Upper lobe of right lung (tissue), 1 donor: ENCODE measurements around the gene B4GALT4. TPM values are rescaled to one million over a fixed set of nuclear protein-coding genes. Genes with fewer than 3 reads are reported as not detected.
A peak's percentile ranks its signal among the peaks of the same experiment; 100 is the strongest.
"Not testable (repeated sequence)": the region's sequence is repeated elsewhere in the genome, so short reads cannot be mapped to it uniquely, and the experiment has no call there.

Experiments used
- ATAC-seq: fragments of 200-7000 bp; cut with Tn5 transposase; one replicate; pipeline ENCODE4 v1.9.1; 2020; ENCODE audit warnings: mild to moderate bottlenecking, moderate library complexity
- DNase-seq: peaks from one replicate; pipeline ENCODE4 v3.0.0-alpha.2; 2020
- H3K27ac ChIP-seq: fragments of 200-600 bp; one replicate; pipeline ENCODE4 v1.8.0; 2022
- H3K27me3 ChIP-seq: fragments of 200-600 bp; one replicate; pipeline ENCODE4 v1.8.0; 2022; ENCODE audit warnings: mild to moderate bottlenecking
- H3K36me3 ChIP-seq: fragments of 200-600 bp; one replicate; pipeline ENCODE4 v1.8.0; 2022
- H3K4me1 ChIP-seq: fragments of 200-600 bp; one replicate; pipeline ENCODE4 v1.8.0; 2022
- H3K4me3 ChIP-seq: fragments of 200-600 bp; one replicate; pipeline ENCODE4 v1.8.0; 2022; ENCODE audit warnings: mild to moderate bottlenecking
- H3K9me3 ChIP-seq: fragments of 200-600 bp; one replicate; pipeline ENCODE4 v1.8.0; 2022
- CTCF ChIP-seq: fragments of 200-600 bp; IDR thresholded peaks from one replicate; pipeline ENCODE4 v1.8.0; 2022; ENCODE audit warnings: antibody characterized with exemption
- intact Hi-C: fragments of 100-400 bp; cut with DNase I; formaldehyde crosslinking; loops from one replicate; pipeline ENCODE4 v1.11.0; 2022
- total RNA-seq: library from RNA; stranded (reverse); fragmentation: NEBNext Ultra II Directional; extraction: Animal tissue kit (Norgen Biotek cat#: 25700); gene quantifications from one replicate; pipeline ENCODE4 v1.2.1, GENCODE V29; 2021
- donor health status: DM: no; HTN: yes; CAD: no; lungs with severe emphysema.

B4GALT4 gene
- total RNA-seq, 1 donor from 2014 or later, result 15.8 TPM

DNA sequence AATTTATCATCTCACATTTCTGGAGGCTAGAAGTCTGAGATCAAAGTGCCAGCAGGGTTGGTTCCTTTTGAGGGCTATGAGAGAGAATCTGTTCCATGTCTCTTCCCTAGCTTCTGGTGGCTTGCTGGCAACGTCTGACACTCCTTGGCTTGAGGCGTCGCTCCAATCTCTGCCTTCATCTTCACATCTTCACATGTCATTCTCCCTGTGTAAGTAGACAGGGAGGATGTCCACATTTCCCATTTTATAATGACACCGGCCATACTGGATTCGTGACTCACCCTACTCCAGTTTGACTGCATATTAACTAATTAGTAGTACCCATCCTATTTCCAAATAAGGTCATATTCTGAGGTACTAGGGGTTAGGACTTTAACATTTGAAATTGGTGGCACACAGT, 36.0 kb upstream of the B4GALT4 start:
- no peak overlapping the region for H3K27ac ChIP-seq
- H3K4me1 ChIP-seq, result peaks cover 19% of the 10 kb centered on the region
- no peak for DNase-seq
- H3K36me3 ChIP-seq, result no peaks in the 10 kb centered on the region
- intact Hi-C loops, result no loop called here
- ATAC-seq, result no peak
- no peak overlapping the region for H3K4me3 ChIP-seq
- no peaks in the 10 kb centered on the region for H3K27me3 ChIP-seq
- no peak for TF ChIP-seq CTCF
- no peaks in the 10 kb centered on the region for H3K9me3 ChIP-seq

DNA sequence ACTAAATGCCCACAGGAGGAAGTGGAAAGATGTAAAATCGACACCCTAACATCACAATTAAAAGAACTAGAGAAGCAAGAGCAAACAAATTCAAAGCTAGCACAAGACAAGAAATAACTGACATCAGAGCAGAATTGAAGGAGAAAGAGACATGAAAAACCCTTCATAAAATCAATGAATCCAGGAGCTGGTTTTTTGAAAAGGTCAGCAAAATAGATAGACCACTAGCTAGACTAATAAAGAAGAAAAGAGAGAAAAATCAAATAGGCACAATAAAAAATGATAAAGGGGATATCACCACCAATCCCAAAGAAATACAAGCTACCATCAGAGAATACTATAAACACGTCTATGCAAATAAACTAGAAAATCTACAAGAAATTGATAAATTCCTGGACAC, 29.5 kb upstream of the B4GALT4 start:
- intact Hi-C loops, H3K4me1 ChIP-seq, H3K36me3 ChIP-seq, H3K27ac ChIP-seq, H3K27me3 ChIP-seq, H3K4me3 ChIP-seq, DNase-seq, ATAC-seq, H3K9me3 ChIP-seq: not testable (repeated sequence)

DNA sequence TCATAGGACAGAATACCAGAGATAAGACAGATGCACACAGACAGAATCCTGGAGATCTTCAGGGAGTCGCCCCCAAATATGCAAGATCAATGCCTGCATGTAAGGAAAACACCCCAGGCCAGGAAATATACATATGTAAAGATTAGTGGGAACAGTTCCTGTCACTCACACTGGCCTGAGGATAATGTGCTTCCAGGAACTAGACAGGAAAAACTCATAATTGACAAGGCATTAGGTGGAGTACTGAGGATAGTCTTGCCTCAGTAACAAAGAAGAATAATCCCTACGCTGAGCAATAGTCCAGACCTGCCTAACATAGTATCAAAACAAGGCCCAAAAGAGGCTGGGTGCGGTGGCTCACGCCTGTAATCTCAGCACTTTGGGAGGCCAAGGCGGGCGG, 20.4 kb upstream of the B4GALT4 start:
- no peak for DNase-seq
- Histone ChIP-seq H3K36me3 (no peaks in the 10 kb centered on the region), H3K9me3 (no peaks in the 10 kb centered on the region), H3K4me1 (peaks cover 6% of the 10 kb centered on the region), H3K27me3 (no peaks in the 10 kb centered on the region), H3K27ac (no peak overlapping the region), H3K4me3 (no peak overlapping the region)
- ATAC-seq, result no peak
- no peak for TF ChIP-seq CTCF
- intact Hi-C loops, result no loop called here

DNA sequence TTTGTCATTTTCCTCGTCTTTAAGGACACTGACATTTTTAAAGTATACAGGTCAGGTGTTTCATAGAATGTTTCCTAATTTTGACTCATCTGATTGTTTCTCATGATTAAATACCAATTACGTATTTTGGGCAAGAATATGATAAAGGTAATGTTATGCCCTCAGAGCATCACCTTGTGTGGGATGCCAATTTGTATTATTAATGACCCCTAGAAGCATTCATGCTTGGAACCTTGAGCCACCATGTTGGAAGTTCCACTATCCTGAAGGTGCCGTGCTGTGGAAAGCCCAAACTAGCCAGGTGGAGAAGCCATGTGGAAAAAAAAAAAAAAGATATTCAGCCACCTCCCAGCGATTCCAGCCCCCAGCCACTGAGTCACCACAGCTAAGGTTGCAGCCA, 19.1 kb upstream of the B4GALT4 start:
- ATAC-seq, result no peak
- intact Hi-C loops, result no loop called here
- Histone ChIP-seq H3K27me3 (no peaks in the 10 kb centered on the region), H3K27ac (no peak overlapping the region), H3K9me3 (no peaks in the 10 kb centered on the region), H3K4me3 (no peak overlapping the region), H3K36me3 (no peaks in the 10 kb centered on the region), H3K4me1 (peaks cover 6% of the 10 kb centered on the region)
- no peak for DNase-seq
- no peak for TF ChIP-seq CTCF

DNA sequence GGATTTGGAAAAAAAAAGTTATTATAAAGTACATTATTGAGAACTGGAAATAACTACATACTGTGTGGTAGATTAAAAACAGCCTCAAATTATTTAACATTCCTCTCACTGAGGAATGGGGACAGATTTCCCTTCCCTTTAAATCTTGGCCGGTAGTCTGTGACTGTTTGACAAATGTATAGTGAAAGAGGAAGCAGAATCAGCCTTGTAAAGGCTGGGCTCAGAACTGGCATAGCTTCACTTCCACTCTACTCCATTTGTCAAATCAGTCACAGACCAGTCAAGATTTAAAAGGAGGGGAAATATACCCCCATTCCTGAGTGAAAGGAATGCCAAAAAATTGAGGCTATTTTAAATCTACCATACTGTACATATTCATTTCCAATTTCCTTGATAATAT, 18.2 kb upstream of the B4GALT4 start:
- no peaks in the 10 kb centered on the region for H3K27me3 ChIP-seq
- H3K9me3 ChIP-seq, result no peaks in the 10 kb centered on the region
- no peak overlapping the region for H3K27ac ChIP-seq
- H3K36me3 ChIP-seq, result no peaks in the 10 kb centered on the region
- TF ChIP-seq CTCF, result no peak
- no peak for DNase-seq
- peak; percentile 79 for ATAC-seq
- peaks cover 6% of the 10 kb centered on the region for H3K4me1 ChIP-seq
- no peak overlapping the region for H3K4me3 ChIP-seq
- intact Hi-C loops, result no loop called here

DNA sequence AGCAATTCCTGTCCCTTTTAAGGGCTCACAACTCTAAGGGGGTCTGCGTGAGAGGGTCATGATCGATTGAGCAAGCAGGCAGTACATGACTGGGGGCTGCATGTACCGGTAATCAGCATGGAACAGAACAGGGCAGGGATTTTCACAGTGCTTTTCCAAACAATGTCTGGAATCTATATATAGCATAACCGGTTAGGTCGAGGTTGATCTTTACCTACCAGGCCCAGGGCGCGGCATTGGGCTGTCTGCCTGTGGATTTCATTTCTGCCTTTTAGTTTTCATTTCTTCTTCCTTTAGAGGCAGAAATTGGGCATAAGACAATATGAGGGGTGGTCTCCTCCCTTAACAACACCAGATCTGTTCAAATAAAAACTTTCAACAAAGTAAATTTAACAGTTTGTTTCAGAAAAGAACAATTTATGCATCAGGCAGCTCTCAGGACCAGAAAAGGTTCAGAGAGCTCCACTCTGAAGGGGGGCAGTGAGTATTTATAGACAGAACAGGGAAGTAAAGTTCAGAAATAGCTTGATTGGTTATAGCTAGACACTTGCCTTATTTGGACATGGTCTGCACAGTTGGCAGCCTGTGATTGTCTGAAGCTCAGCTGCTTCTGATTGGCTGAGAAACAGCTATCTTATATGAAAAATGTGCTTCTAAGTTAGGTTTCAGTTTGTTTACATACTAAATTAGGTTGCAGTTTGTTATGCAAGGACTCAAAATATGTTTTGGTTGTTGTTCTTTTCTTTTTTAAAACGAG, 17.2 kb upstream of the B4GALT4 start:
- intact Hi-C loops, result no loop called here
- Histone ChIP-seq H3K9me3 (no peaks in the 10 kb centered on the region), H3K27ac (no peak overlapping the region), H3K4me3 (no peak overlapping the region), H3K4me1 (peaks cover 6% of the 10 kb centered on the region), H3K27me3 (no peaks in the 10 kb centered on the region), H3K36me3 (no peaks in the 10 kb centered on the region)
- TF ChIP-seq CTCF, result no peak
- ATAC-seq (peak; percentile 74), DNase-seq (no peak)
